OCI-LY3 (cell line): ENCODE results near the gene RPL37.
"Not testable (repeated sequence)": the region's sequence is repeated elsewhere in the genome, so short reads cannot be mapped to it uniquely, and the experiment has no call there.

Experiments
- CTCF ChIP-seq: fragments of 200-600, 300-600 bp; sonication (generic); IDR thresholded peaks from 2 replicates; pipeline ENCODE4 v1.5.1; 2014; ENCODE audit warnings: antibody characterized with exemption, low read length, low read depth
- EZH2phosphoT487 ChIP-seq: fragments of 200-600 bp; shearing (Covaris generic); IDR thresholded peaks from 2 replicates; pipeline ENCODE4 v1.6.1; 2018; ENCODE audit warnings: antibody characterized with exemption, mixed run types, low read depth

DNA sequence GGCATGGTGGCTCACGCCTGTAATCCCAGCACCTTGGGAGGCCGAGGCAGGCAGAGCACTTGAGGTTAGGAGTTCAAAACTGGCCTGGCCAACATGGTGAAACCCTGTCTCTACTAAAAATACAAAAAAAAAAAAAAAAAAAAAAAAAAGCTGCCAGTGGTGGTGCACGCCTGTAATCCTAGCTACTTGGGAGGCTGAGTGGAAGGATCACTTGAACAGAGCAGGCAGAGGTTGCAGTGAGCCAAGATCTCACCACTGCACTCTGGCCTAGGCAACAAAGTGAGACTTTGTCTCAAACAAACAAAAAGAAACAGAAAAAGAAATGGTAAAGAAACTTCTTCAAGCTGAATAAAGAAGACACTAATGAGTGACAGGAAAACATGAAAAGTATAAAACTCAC, 48.4 kb downstream of the RPL37 start:
- TF ChIP-seq CTCF, EZH2phosphoT487: not testable (repeated sequence)
